Measurements from ENCODE around the gene DYNC2I2. TPM values are rescaled to one million over a fixed set of nuclear protein-coding genes. Genes with fewer than 3 reads are reported as not detected.
"Not testable (repeated sequence)": the region's sequence is repeated elsewhere in the genome, so short reads cannot be mapped to it uniquely, and the experiment has no call there.

Gene DYNC2I2
- total RNA-seq, 1 donor from 2014 or later = 83.4 TPM

GRCh38 chr9:128587453-128587852 is 69.2 kb downstream of the DYNC2I2 start:
- Mint-ChIP-seq H3K4me1 (ENCODE audit: low read depth) (no peaks in the 10 kb centered on the region), H3K4me3 (ENCODE audit: low read depth) (no peak overlapping the region), H3K36me3 (ENCODE audit: insufficient read depth) (peaks cover 44% of the 10 kb centered on the region), H3K27ac (peak overlapping the region; percentile 52), H3K9me3 (ENCODE audit: low read depth) (no peaks in the 10 kb centered on the region), H3K27me3 (no peaks in the 10 kb centered on the region)
- no peak for TF ChIP-seq CTCF (IDR thresholded peaks at IDR 0.05; ENCODE audit: unreplicated experiment)
- DNase-seq (ENCODE audit: low spot score, unreplicated experiment) = no peak

- not testable (repeated sequence) for H3K4me1 Mint-ChIP-seq (ENCODE audit: low read depth); H3K27ac Mint-ChIP-seq; H3K9me3 Mint-ChIP-seq (ENCODE audit: low read depth); DNase-seq (ENCODE audit: low spot score, unreplicated experiment); H3K4me3 Mint-ChIP-seq (ENCODE audit: low read depth); H3K27me3 Mint-ChIP-seq
- peaks cover 44% of the 10 kb centered on the region for H3K36me3 Mint-ChIP-seq (ENCODE audit: insufficient read depth)
Observed at GRCh38 chr9:128586934-128587333, 69.7 kb downstream of the DYNC2I2 start.

GRCh38 chr9:128585155-128585554 is 71.5 kb downstream of the DYNC2I2 start:
- DNase-seq (ENCODE audit: low spot score, unreplicated experiment); H3K27me3 Mint-ChIP-seq; H3K9me3 Mint-ChIP-seq (ENCODE audit: low read depth); H3K4me1 Mint-ChIP-seq (ENCODE audit: low read depth); H3K4me3 Mint-ChIP-seq (ENCODE audit: low read depth); H3K27ac Mint-ChIP-seq: not testable (repeated sequence)
- peaks cover 46% of the 10 kb centered on the region for H3K36me3 Mint-ChIP-seq (ENCODE audit: insufficient read depth)

Other genes with a start within 250 kb of the DYNC2I2 start
- 19.6 and 25.6 TPM in 2 replicates for gene CERCAM, start 236.0 kb downstream of the DYNC2I2 start, total RNA-seq
- gene ODF2, start 200.8 kb downstream of the DYNC2I2 start, total RNA-seq = 38.6 and 45.0 TPM in 2 replicates
- gene GLE1, start 152.1 kb downstream of the DYNC2I2 start, total RNA-seq = 19.0 and 19.6 TPM in 2 replicates
- 448 and 450 TPM in 2 replicates for gene SPTAN1, start 104.3 kb downstream of the DYNC2I2 start, total RNA-seq
- gene SET, start 32.4 kb upstream of the DYNC2I2 start, total RNA-seq = 563 and 571 TPM in 2 replicates
- gene PKN3, start 45.7 kb upstream of the DYNC2I2 start, total RNA-seq = 20.0 and 20.2 TPM in 2 replicates
- 33.7 TPM in 2 replicates for gene ZDHHC12, start 67.3 kb upstream of the DYNC2I2 start, total RNA-seq
- 38.4 and 42.2 TPM in 2 replicates for gene ZER1, start 115.1 kb upstream of the DYNC2I2 start, total RNA-seq
- gene TBC1D13, start 130.4 kb upstream of the DYNC2I2 start, total RNA-seq = 36.1 and 36.2 TPM in 2 replicates
- gene ENDOG, start 161.7 kb upstream of the DYNC2I2 start, total RNA-seq = 14.7 and 18.0 TPM in 2 replicates
- 47.5 and 57.9 TPM in 2 replicates for gene SPOUT1, start 172.9 kb upstream of the DYNC2I2 start, total RNA-seq
- gene KYAT1, start 225.1 kb upstream of the DYNC2I2 start, total RNA-seq = 11.5 and 11.7 TPM in 2 replicates
- 38.2 and 38.8 TPM in 2 replicates for gene LRRC8A, start 225.3 kb upstream of the DYNC2I2 start, total RNA-seq

All from progenitor cell of endocrine pancreas (in vitro differentiated cells).